GM21737 (cell line): ENCODE measurements around the gene SYNE2.

ENCODE experiments used
- ATAC-seq: cut with Tn5 transposase; IDR thresholded peaks from one replicate; pipeline ENCODE4 v1.9.1; 2021; ENCODE audit warnings: mild to moderate bottlenecking, moderate library complexity; ENCODE audit not compliant: unreplicated experiment

The SYNE2 gene

DNA sequence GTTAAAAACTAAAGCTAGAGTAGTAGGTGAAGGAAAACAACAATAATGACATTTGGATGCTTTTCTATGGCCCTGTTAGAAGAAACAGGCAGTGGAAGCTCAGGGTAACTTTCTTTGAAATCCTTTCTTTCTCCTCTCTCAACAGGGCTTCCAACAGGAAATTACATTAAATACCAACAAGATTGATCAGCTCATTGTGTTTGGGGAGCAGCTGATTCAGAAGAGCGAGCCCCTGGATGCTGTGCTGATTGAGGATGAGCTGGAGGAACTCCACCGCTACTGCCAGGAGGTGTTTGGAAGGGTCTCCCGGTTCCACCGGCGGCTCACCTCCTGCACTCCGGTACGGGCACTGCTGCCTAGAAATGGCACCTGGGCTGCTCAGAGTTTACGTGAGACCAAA, 359.9 kb downstream of the SYNE2 start:
- no peak for ATAC-seq

DNA sequence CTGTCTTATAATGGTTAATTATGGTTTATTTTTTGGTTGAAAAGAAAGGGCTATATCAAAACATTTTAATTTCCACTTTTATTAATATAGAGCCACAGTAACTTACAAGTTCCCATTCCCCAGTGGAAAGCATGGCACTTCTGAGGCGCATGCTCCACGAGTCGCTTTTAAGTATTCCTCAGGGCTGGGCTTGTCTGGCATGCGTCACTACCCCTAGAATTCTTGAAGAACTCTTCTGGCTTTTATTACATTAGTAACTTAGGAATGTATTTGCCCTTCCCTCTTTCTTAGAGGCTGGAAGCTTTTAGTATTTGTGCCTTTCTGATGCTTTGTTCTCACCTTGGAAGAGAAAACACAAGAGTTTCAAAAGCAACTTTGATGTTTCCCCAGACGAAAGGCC, 360.3 kb downstream of the SYNE2 start:
- ATAC-seq = no peak

- ATAC-seq = no peak
These were observed 361.2 kb downstream of the SYNE2 start for GRCh38 chr14:64213853-64214570.

DNA sequence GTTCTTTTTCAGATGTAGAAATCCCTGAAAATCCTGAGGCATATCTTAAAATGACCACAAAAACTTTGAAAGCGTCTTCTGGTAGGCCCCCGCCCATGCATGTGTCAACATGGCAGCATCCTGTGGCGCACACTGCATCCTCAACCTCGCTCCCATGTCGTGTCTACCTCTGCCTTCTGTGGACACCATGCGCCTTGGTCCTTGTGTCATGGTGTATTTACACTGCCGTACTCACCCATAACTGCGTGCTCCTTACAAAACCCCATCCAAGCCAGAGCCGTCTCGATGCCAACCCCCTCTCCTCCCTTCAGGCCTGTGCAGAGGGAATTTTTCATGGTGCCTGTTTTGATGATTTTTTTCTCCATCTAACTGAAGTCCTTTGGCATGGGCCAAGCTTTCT, 362.5 kb downstream of the SYNE2 start:
- ATAC-seq = no peak

DNA sequence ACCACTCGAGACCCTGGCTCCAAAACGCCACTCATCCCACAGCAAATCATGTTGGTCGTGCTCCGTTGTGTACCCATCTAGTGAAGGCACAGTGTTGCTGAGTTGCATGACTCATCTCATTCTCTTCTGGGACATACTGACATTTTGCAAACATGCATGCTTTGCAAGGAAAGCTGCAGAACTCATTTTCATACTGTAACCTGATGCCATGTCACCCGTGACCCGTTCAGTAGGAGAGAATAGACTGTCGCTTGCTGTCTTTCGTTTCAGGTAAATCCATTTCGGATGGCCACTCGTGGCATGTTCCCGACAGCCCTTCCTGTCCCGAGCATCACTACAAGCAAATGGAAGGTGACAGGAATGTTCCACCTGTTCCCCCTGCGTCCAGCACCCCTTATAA, 363.2 kb downstream of the SYNE2 start:
- ATAC-seq = no peak

DNA sequence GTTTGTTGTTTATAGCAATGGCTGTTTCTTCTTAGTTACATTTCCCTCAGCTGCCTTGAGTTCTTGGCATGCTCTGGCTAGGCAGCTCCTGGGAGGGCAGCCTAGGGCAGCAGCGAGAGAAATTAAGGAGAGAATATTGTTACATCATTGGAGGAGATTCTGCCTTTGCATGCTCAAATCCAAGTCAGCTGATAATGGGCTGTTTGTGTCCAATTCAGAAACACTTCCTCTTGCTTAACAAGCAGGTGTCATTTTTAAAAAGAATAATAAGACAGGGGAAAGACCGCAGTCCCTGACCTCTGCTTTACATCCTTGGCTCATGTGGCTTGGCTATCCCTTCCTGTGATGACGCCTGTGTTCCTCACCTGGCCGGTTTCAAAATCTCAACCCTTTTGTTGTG, 364.5 kb downstream of the SYNE2 start:
- ATAC-seq = no peak

DNA sequence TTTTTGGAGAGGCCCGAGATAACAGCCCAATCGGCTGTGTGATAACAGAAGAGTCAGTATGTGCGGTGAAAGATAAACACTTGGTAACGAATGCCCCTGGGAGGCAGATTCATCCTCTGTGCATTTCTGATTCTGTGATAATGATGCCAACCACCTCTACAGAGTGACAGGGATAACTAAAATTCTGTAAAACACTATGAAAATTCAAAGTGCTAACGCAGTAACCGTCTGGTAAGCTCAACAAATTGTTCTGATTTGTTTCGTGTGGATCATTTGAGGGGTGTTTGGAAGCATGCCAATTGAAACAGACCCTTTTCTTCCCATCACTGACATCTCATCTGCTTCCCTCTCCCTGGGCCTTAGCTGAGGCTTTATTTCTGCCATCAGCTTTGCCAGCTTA, 365.0 kb downstream of the SYNE2 start:
- no peak for ATAC-seq

- ATAC-seq = peak; percentile 49
These were observed 365.8 kb downstream of the SYNE2 start for GRCh38 chr14:64218344-64219240.

- no peak for ATAC-seq
These were observed 367.3 kb downstream of the SYNE2 start for GRCh38 chr14:64220056-64220455.

DNA sequence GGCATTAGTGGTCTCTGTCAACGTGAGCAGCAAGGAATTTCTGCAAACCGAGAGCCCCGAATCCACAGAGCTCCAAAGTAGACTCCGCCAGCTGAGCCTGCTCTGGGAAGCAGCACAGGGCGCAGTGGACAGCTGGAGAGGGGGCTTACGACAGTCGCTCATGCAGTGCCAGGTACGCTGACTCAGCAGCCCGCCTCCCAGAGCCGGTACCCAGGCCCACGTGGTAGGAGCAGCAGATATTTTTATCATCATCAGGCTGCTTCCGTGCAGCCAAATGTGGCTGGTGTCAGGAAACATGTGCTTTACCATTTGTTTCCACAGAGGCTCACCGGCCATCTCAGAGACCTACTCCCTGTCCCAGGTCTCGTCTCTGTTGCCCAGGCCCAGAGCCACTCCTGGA, 367.7 kb downstream of the SYNE2 start:
- ATAC-seq = no peak

GRCh38 chr14:64221391-64222003, 368.7 kb downstream of the SYNE2 start:
- ATAC-seq = no peak

- no peak for ATAC-seq
These were observed 372.4 kb downstream of the SYNE2 start for GRCh38 chr14:64225151-64225757.

GRCh38 chr14:64227856-64228255, 375.1 kb downstream of the SYNE2 start:
- no peak for ATAC-seq

DNA sequence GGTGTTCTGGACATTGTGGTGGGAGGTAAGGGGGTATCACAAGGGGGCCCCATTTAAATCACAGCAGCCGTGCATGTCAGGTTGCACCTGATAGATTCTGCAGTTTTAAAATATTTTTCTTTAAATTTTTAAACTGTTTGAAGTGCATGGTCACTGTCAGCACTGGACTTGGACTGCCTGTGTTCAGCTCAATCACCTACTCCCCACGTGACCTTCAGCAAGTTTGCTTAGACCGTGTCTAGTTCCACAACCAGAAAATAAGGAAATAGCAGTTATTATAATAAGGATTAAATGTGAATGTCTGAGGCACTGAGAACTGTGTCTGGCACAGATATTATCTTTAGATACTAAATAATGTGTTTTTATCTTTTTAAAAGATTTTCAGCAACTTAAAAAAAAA, 376.7 kb downstream of the SYNE2 start:
- no peak for ATAC-seq

DNA sequence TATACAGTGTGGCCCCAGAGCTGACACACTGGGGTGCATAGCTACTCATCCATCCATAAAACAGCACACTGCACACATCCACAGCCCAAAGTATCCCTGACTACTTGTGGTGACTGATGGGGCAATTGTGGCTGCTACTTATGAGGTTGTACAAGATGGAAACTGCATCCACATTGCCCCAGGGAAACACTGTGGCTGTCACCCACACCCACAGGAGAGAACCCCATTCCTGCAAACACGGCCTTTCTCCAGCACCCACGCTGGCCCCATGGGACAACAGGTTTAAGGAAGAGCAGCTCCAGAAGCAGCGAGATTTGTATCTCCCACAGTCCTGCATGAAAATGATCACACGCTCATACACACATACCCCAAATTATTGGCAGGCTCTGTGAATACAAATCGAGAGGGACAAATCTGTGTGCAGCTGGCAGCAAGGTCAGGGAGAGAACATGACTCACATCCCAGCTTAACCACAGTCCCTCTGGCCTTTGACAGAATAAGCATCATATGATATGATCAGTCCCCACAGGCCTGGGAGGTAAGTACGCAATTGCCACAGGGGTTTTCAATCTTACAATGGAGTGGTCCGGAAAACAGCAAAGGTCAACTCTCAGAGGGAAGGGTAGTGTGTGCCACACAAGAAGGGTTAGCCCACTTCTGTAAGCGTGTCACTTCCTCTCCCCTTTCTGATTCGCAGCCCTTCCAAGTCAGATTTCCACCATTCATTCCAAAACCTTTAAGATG, 379.5 kb downstream of the SYNE2 start:
- ATAC-seq = peak; percentile 35

DNA sequence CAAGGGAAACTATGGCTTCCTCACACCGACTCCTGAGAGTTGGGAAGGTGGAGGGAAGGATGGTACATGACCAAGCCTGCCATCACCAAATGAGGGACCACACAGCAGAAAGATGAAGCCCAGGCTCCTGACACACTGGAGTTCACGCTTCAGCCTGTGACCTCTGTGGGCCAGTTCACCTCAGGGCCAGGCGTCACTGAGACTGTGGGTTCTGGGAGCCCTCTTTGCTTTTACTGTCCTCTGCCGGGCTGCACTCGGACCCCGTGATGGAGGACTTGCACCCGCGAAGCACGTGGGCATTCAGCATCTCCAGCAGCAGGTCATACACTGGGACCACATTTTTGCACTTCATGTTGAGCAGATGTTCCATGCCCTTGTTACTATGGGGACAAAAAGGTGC, 380.1 kb downstream of the SYNE2 start:
- no peak for ATAC-seq

DNA sequence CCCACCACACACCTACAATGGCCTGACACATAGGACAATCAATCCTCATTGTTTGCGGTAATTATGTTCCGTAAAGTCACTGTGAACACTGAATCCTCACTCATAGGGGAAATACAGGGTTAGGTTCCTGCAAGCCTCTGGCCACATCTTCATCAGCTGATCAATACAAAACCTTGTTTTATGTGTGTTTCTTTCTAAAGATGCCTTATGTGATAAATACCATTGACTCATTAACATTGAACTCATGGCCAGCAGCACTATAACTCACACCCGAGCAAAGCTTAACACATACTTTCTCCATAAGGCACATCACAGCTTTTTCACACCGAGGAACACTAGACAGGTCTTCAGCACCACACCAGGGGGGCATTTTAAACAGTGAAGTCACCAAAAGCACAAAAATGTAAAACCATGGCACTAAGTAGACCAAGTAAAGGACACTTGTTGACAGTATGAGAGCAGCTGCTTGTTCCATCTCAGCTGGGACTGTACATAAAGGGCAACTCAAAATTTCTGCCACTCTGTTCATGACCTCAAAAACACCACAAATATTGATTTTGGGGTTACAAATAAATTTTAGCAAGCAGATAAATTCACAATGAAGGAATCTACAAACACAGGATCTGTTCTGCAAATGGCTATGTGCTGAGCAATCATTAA, 380.9 kb downstream of the SYNE2 start:
- ATAC-seq = no peak

GRCh38 chr14:64234877-64235651, 382.3 kb downstream of the SYNE2 start:
- ATAC-seq = peak; percentile 6
